GM12874 (cell line): ENCODE measurements around the gene CLHC1.

Experiments
- TF ChIP-seq, protein P1 (sequence below): IDR thresholded peaks from 2 replicates; pipeline ENCODE4 v1.5.1; 2011; ENCODE audit warnings: low read depth, mild to moderate bottlenecking, control low read depth, low read length, moderate library complexity; ENCODE audit not compliant: insufficient read depth

Gene CLHC1

DNA sequence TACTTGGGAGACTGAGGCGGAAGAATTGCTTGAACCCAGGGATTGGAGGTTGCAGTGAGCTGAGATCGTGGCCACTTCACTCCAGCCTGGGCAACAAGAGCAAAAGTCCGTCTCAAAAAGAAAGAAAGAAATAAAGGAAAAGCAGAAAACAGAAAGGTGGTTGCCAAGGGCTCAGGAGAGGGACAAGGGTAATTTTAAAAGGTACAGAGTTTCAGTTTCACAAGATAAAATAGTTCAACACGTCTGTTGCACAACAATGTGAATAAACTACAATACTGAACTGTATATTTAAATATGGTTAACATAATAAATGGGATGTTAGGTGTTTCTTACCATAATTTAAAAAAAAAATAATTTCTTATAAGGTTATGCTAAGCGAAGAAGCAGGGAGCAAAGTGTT is 13.3 kb upstream of the CLHC1 start:
- TF ChIP-seq, protein P1, sequence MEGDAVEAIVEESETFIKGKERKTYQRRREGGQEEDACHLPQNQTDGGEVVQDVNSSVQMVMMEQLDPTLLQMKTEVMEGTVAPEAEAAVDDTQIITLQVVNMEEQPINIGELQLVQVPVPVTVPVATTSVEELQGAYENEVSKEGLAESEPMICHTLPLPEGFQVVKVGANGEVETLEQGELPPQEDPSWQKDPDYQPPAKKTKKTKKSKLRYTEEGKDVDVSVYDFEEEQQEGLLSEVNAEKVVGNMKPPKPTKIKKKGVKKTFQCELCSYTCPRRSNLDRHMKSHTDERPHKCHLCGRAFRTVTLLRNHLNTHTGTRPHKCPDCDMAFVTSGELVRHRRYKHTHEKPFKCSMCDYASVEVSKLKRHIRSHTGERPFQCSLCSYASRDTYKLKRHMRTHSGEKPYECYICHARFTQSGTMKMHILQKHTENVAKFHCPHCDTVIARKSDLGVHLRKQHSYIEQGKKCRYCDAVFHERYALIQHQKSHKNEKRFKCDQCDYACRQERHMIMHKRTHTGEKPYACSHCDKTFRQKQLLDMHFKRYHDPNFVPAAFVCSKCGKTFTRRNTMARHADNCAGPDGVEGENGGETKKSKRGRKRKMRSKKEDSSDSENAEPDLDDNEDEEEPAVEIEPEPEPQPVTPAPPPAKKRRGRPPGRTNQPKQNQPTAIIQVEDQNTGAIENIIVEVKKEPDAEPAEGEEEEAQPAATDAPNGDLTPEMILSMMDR, result no peak

DNA sequence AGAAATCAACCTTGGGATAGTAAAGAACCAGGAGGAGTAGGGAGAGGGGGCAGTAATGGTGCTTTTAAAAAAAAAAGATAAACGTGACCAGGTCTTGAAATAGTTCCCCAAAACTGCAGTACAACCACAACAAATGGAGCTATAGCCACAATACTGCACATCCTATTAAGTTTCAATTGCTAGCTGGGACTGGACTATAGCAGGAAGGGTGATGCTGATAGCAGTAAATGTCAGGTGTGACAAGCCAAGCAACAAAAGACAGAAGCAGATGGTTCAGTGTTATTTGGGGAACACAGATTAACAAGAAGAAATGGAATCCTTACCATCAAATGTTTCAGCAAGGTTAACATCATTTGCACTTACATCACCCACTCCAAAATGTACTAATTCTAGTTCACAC is 10.5 kb upstream of the CLHC1 start:
- TF ChIP-seq, protein P1, result no peak

- TF ChIP-seq, protein P1, result no peak
Measured at GRCh38 chr2:55239656-55240222, 7.6 kb upstream of the CLHC1 start.

GRCh38 chr2:55236992-55237543 is 5.0 kb upstream of the CLHC1 start:
- TF ChIP-seq, protein P1, result no peak

DNA sequence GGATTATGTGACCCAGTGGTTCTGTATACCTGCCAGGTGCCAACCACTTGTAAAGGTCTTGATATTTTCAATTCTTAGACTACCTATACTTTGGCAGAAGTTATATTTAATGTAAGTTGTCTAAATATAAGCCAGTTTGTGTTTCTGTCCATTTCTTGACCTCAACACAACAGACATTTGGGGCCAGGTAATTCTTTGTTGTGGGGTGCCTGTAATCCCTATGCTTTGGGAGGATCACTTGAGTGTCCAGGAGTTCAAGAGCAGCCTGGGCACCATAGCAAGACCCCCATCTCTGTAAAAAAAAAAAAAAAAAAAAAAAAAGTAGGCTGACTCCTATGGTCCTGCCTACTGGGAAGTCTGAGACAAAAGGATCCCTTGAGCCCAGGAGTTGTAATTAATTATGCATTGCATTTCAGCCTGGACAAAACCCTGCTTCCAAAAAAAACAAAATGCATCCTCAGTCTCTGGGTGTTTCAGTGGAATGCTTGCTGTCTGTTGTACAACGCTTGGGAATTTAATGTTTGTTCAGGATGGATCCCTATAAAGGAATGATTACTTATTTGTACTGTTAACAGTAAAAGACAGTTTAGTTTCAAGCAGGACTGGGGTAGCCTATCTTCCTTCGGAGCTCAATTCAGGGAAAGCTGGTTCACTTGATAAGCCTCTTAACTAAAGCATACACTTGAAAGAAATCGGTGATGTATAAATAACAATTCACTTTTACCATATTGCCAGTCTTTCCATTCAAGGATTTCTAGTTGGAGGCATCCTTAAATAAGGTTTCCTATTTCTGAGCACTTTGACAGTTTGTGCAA is 3.8 kb upstream of the CLHC1 start:
- TF ChIP-seq, protein P1, result no peak

- TF ChIP-seq, protein P1, result no peak
Measured at GRCh38 chr2:55233658-55233940, 1.5 kb upstream of the CLHC1 start.

DNA sequence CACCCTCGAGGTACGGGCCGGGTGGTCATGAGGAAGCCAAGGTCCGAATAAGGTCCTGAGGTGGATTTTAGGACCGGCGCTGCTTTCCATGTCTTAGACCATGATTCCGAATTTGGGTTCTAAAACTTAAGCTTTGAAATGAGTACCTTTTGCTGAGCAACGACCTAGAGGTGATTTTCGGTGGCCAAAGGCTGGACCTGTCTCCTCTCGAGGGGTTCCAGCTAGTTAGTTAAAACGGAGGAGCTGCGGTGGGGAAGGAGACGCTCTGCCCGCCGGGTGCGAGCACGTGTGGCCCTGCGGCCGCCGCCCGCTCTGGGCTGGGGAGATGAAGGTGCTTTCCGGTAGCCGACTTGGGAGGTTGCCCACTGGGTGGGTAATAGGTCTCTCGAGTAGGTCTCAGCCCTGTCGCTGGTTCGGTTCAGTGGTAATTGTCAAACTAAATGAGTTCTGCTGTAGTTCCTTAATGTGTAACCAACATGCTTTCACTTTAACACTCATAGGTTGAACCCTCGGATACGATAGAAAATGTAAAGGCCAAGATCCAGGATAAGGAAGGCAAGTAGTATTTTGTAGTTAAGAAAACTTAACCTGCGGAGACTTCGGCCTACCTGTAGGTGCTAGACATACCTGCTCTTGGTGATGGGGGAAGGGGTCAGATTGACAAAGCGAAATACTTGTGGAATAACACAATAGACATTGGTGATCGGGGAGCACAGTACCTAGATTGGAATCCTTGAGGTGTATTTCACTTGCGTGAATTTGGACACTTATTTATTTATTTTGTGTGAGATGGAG is 967 bp upstream of the CLHC1 start:
- TF ChIP-seq, protein P1, result no peak
